IMR-90 (cell line): ENCODE data around the gene PRKCA. TPM values are rescaled to one million over a fixed set of nuclear protein-coding genes. Genes with fewer than 3 reads are reported as not detected.

Experiments
- ATAC-seq: fragments of 200-7000 bp; cut with Tn5 transposase; 2 replicates; pipeline ENCODE4 v1.9.1; 2020; ENCODE audit warnings: low read depth, mild to moderate bottlenecking, moderate library complexity
- BruUV-seq: library from RNA; stranded (reverse); fragments of 400-500 nt; replicated peaks from 2 replicates; lab custom pipeline; 2021; lab: Mats Ljungman, UMichigan
- CTCF ChIA-PET: fragments of 300-600 bp; formaldehyde crosslinking; extraction: SDS; loops from one replicate; lab custom pipeline; 2021; ENCODE audit warnings: antibody characterized with exemption; lab: Yijun Ruan, JAX
- POLR2A ChIA-PET: fragments of 300-600 bp; sonication (Branson Sonifier 250); formaldehyde crosslinking; loops from one replicate; lab custom pipeline; 2022; ENCODE audit warnings: antibody characterized with exemption; ENCODE audit not compliant: unreplicated experiment; lab: Charles Lee
- DNase-seq: peaks from one replicate; pipeline ENCODE4 v3.0.0; 2013
- H2AFZ ChIP-seq: replicated peaks from 2 replicates; pipeline ENCODE3; 2013; ENCODE audit warnings: low read length, mild to moderate bottlenecking; ENCODE audit not compliant: poor library complexity
- H2AK5ac ChIP-seq: 2 replicates; pipeline ENCODE4 v1.6.1; 2013; ENCODE audit warnings: low read depth, low read length, inconsistent platforms
- H2AK9ac ChIP-seq: replicated peaks from 2 replicates; pipeline ENCODE3; 2013; ENCODE audit warnings: mild to moderate bottlenecking, low read depth, low read length, moderate library complexity; ENCODE audit not compliant: poor library complexity
- H2BK120ac ChIP-seq: 2 replicates; pipeline ENCODE4 v1.6.1; 2013; ENCODE audit warnings: low read depth, low read length, inconsistent platforms
- H2BK15ac ChIP-seq: 3 replicates; pipeline ENCODE4 v1.6.1; 2013; ENCODE audit warnings: low read depth, low read length, inconsistent platforms
- H2BK20ac ChIP-seq: 2 replicates; pipeline ENCODE4 v1.6.1; 2013; ENCODE audit warnings: low read depth, mild to moderate bottlenecking, inconsistent platforms, low read length, moderate library complexity
- H2BK5ac ChIP-seq: 2 replicates; pipeline ENCODE4 v1.6.1; 2013; ENCODE audit warnings: mild to moderate bottlenecking, low read depth, low read length, inconsistent platforms; ENCODE audit not compliant: poor library complexity, severe bottlenecking
- H3K14ac ChIP-seq: replicated peaks from 2 replicates; pipeline ENCODE4 v1.6.1; 2013; ENCODE audit warnings: low read depth, low read length, inconsistent platforms
- H3K18ac ChIP-seq: 2 replicates; pipeline ENCODE4 v1.6.1; 2013; ENCODE audit warnings: low read depth, low read length, control low read depth
- H3K23ac ChIP-seq: 2 replicates; pipeline ENCODE4 v1.6.1; 2013; ENCODE audit warnings: low read depth, low read length, inconsistent platforms
- H3K27ac ChIP-seq: 2 replicates; pipeline ENCODE4 v1.5.1; 2013; ENCODE audit warnings: mild to moderate bottlenecking, control low read depth, low read length; ENCODE audit not compliant: insufficient read depth
- H3K27me3 ChIP-seq: 2 replicates; pipeline ENCODE4 v1.6.1; 2013; ENCODE audit warnings: low read length; ENCODE audit not compliant: control insufficient read depth, insufficient read depth
- H3K36me3 ChIP-seq: 2 replicates; pipeline ENCODE4 v1.6.1; 2013; ENCODE audit warnings: low read length, mixed read lengths; ENCODE audit not compliant: control insufficient read depth, insufficient read depth
- H3K4ac ChIP-seq: 2 replicates; pipeline ENCODE4 v1.6.1; 2013; ENCODE audit warnings: low read depth, low read length, inconsistent platforms
- H3K4me1 ChIP-seq: 2 replicates; pipeline ENCODE4 v1.6.1; 2013; ENCODE audit warnings: low read length, mixed read lengths; ENCODE audit not compliant: control insufficient read depth, insufficient read depth
- H3K4me2 ChIP-seq: 2 replicates; pipeline ENCODE4 v1.6.1; 2013; ENCODE audit warnings: low read depth, mild to moderate bottlenecking, control low read depth, low read length, moderate library complexity
- H3K4me3 ChIP-seq: 2 replicates; pipeline ENCODE4 v1.5.1; 2013; ENCODE audit warnings: low read depth, mild to moderate bottlenecking, control low read depth, low read length, moderate library complexity; ENCODE audit not compliant: insufficient read depth
- H3K56ac ChIP-seq: 2 replicates; pipeline ENCODE4 v1.6.1; 2013; ENCODE audit warnings: low read length, inconsistent platforms; ENCODE audit not compliant: insufficient read depth; ENCODE audit errors: extremely low read depth
- H3K79me1 ChIP-seq, 2 experiments: 2 replicates each; pipeline ENCODE4 v1.6.1; 2013; ENCODE audit warnings: low read length in 2 of 2, inconsistent platforms in 1 of 2, low read depth in 1 of 2
- H3K9ac ChIP-seq: 2 replicates; pipeline ENCODE4 v1.6.1; 2013; ENCODE audit warnings: low read depth, low read length, control low read depth
- H3K9me1 ChIP-seq: 2 replicates; pipeline ENCODE4 v1.6.1; 2013; ENCODE audit warnings: low read length, inconsistent platforms; ENCODE audit not compliant: insufficient read depth
- H3K9me3 ChIP-seq: 2 replicates; pipeline ENCODE4 v1.6.1; 2013; ENCODE audit warnings: low read length; ENCODE audit not compliant: control insufficient read depth, insufficient read depth
- H4K20me1 ChIP-seq: 2 replicates; pipeline ENCODE4 v1.6.1; 2013; ENCODE audit warnings: low read length, inconsistent platforms; ENCODE audit not compliant: insufficient read depth
- H4K5ac ChIP-seq: 2 replicates; pipeline ENCODE4 v1.6.1; 2013; ENCODE audit warnings: mild to moderate bottlenecking, low read depth, low read length, control low read depth
- H4K8ac ChIP-seq, 2 experiments: 2 replicates each; pipeline ENCODE4 v1.6.1; 2013; ENCODE audit warnings: low read depth in 2 of 2, low read length in 2 of 2, control low read depth in 1 of 2, inconsistent platforms in 1 of 2
- H4K91ac ChIP-seq: 2 replicates; pipeline ENCODE4 v1.6.1; 2013; ENCODE audit warnings: low read depth, low read length, inconsistent platforms; ENCODE audit not compliant: insufficient read depth
- CEBPB ChIP-seq: IDR thresholded peaks from 2 replicates; pipeline ENCODE4 v1.6.1; 2012; ENCODE audit warnings: low read depth, low read length, improper control_type of control experiment
- CHD1 ChIP-seq: IDR thresholded peaks from 2 replicates; pipeline ENCODE4 v1.6.1; 2012; ENCODE audit warnings: low read depth, low read length, improper control_type of control experiment
- ELK1 ChIP-seq: fragments of 150-350 bp; IDR thresholded peaks from 2 replicates; pipeline ENCODE4 v1.6.1; 2016; ENCODE audit warnings: low read depth, mild to moderate bottlenecking, low read length, moderate library complexity, borderline replicate concordance
- FOS ChIP-seq: fragments of 150-350 bp; IDR thresholded peaks from 2 replicates; pipeline ENCODE4 v1.6.1; 2016; ENCODE audit warnings: low read depth, low read length
- MAFK ChIP-seq: IDR thresholded peaks from 2 replicates; pipeline ENCODE4 v1.6.1; 2012; ENCODE audit warnings: low read depth, low read length, improper control_type of control experiment
- MAZ ChIP-seq: IDR thresholded peaks from 2 replicates; pipeline ENCODE4 v1.6.1; 2012; ENCODE audit warnings: low read depth, mild to moderate bottlenecking, low read length, improper control_type of control experiment, moderate library complexity, borderline replicate concordance
- MXI1 ChIP-seq: IDR thresholded peaks from 2 replicates; pipeline ENCODE4 v1.6.1; 2012; ENCODE audit warnings: low read depth, mild to moderate bottlenecking, low read length, moderate library complexity, borderline replicate concordance
- POLR2A ChIP-seq: IDR thresholded peaks from 2 replicates; pipeline ENCODE4 v1.6.1; 2012; ENCODE audit warnings: mild to moderate bottlenecking, low read depth, low read length
- RAD21 ChIP-seq: IDR thresholded peaks from 2 replicates; pipeline ENCODE4 v1.6.1; 2012; ENCODE audit warnings: low read length, improper control_type of control experiment
- RCOR1 ChIP-seq: IDR thresholded peaks from 2 replicates; pipeline ENCODE4 v1.6.1; 2012; ENCODE audit warnings: mild to moderate bottlenecking, low read length, improper control_type of control experiment; ENCODE audit not compliant: insufficient replicate concordance
- RFX5 ChIP-seq: IDR thresholded peaks from 2 replicates; pipeline ENCODE4 v1.8.0; 2012; ENCODE audit warnings: low read depth, mild to moderate bottlenecking, low read length, moderate library complexity
- SMC3 ChIP-seq: fragments of 150-350 bp; IDR thresholded peaks from 2 replicates; pipeline ENCODE4 v1.6.1; 2016; ENCODE audit warnings: low read depth, mild to moderate bottlenecking, antibody characterized with exemption, low read length, moderate library complexity
- USF2 ChIP-seq: fragments of 150-350 bp; IDR thresholded peaks from 2 replicates; pipeline ENCODE4 v1.6.1; 2017; ENCODE audit warnings: mild to moderate bottlenecking, antibody characterized with exemption, low read length, low read depth
- WGBS, 2 experiments: methylation state at CpG; one replicate each; pipeline versions ENCODE4 v1.1.5 to v1.1.7; 2013; ENCODE audit warnings: missing lambda C conversion rate in 2 of 2; ENCODE audit not compliant: insufficient read length in 1 of 2; ENCODE audit errors: extremely low coverage in 2 of 2; 5-methylcytosine and 5-hydroxymethylcytosine counted together
- dilution Hi-C: fragments of 300-500 bp; cut with HindIII; formaldehyde crosslinking; loops from one replicate; pipeline ENCODE4 v1.14.3; 2018; ENCODE audit warnings: low sequenced_read_pairs; ENCODE audit not compliant: unreplicated experiment
- in situ Hi-C: fragments of 300-500 bp; cut with MboI; formaldehyde crosslinking; loops from 3 replicates; pipeline ENCODE4 v1.14.3; 2019; ENCODE audit warnings: low sequenced_read_pairs, inconsistent platforms, mixed read lengths
- intact Hi-C: fragments of 100-400 bp; cut with micrococcal nuclease; formaldehyde crosslinking; loops from 2 replicates; pipeline ENCODE4 v1.10.0; 2022
- polyA plus RNA-seq, 3 experiments: library from polyadenylated mRNA; depleted of rRNA; stranded (reverse); fragments of >200 nt; gene quantifications; 2 replicates each; pipeline ENCODE4 v1.2.3, GENCODE V29; 2012; ENCODE audit warnings: low replicate concordance in 1 of 3
- total RNA-seq: library from RNA; depleted of rRNA; stranded (reverse); fragments of >200 nt; gene quantifications from 2 replicates; pipeline ENCODE4 v1.2.3, GENCODE V29; 2012

PRKCA gene
- total and polyA plus RNA-seq, 2 of the 4 experiments (the other 2 are of a cell fraction), result 31.0 to 46.0 TPM

DNA sequence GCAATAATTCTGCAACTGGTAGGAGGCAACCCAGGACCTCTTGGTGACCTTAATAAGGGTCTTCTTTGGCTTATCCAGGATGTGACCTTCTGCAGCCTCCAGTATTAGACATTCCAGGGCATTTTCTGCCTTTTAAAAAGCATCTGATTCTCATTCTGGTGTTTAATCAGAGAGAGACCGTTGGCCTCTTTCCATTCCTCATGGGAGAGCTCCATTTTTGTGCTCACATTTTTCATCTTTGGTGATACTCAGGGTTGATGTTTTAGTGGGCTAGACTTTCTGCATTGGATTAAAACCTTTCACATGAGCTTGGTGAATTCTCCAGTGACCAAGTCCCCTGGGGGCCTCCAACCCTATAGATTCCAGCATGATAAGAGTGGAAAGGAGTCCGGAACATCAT, 382.3 kb downstream of the PRKCA start:
- intact Hi-C loops, result no loop called here
- POLR2A ChIA-PET, result no interaction called here

More for the DNA sequence above, 382.3 kb downstream of the PRKCA start:
- dilution Hi-C loops, result no loop called here
- peaks cover 4% of the 10 kb centered on the region; the same call in 1 of the 2 replicates for H4K20me1 ChIP-seq
- no peak overlapping the region for H3K4ac ChIP-seq
- H3K23ac ChIP-seq, result no peak overlapping the region
- H2AK9ac ChIP-seq, result no peak overlapping the region
- no peaks in the 10 kb centered on the region for H3K27me3 ChIP-seq
- in situ Hi-C loops, result no loop called here
- no peak overlapping the region for H3K56ac ChIP-seq
- CTCF ChIA-PET, result no interaction called here
- no peak overlapping the region for H2AFZ ChIP-seq
- H3K4me2 ChIP-seq, result no peak overlapping the region
- no TSS peak for BruUV-seq
- H4K8ac ChIP-seq, result no peak overlapping the region
- H3K79me1 ChIP-seq, result peaks cover 34 to 48% of the 10 kb centered on the region in 2 experiments
- H3K9me1 ChIP-seq, result peaks cover 14% of the 10 kb centered on the region; the same call in 1 of the 2 replicates
- no peak overlapping the region for H2AK5ac ChIP-seq
- no peak overlapping the region for H2BK5ac ChIP-seq
- H3K9me3 ChIP-seq, result no peaks in the 10 kb centered on the region
- DNase-seq (no peak), ATAC-seq (0 out of 2 replicates have a peak, but pooled peaks have one; percentile 28)
- no peak overlapping the region for H3K14ac ChIP-seq
- no peak overlapping the region for H4K5ac ChIP-seq
- peaks cover 3% of the 10 kb centered on the region; the same call in 1 of the 2 replicates for H3K4me1 ChIP-seq
- WGBS, 2 experiments, result no CpG with 5 or more reads among the region's 2 CpGs
- no peak overlapping the region for H4K91ac ChIP-seq
- H2BK20ac ChIP-seq, result no peak overlapping the region
- no peak overlapping the region for H3K18ac ChIP-seq
- H2BK120ac ChIP-seq, result no peak overlapping the region
- no peak for TF ChIP-seq CEBPB
- no peak for TF ChIP-seq SMC3
- TF ChIP-seq RCOR1, result no peak
- TF ChIP-seq MXI1, result no peak
- no peak for TF ChIP-seq POLR2A
- TF ChIP-seq MAZ, result no peak
- TF ChIP-seq RAD21, result no peak
- TF ChIP-seq RFX5, result no peak
- TF ChIP-seq MAFK, result no peak
- no peak for TF ChIP-seq CHD1
- no peak for TF ChIP-seq FOS
- no peak for TF ChIP-seq ELK1
- TF ChIP-seq USF2, result no peak
- no peak overlapping the region for H3K9ac ChIP-seq
- peaks cover 15% of the 10 kb centered on the region for H3K36me3 ChIP-seq
- H2BK15ac ChIP-seq, result no peak overlapping the region
- no peak overlapping the region for H3K4me3 ChIP-seq
- no peak overlapping the region for H3K27ac ChIP-seq
